Endothelial cell of umbilical vein (primary cell): ENCODE measurements around the gene SHISA2.

Experiments
- CTCF ChIP-seq, 2 donors: IDR thresholded peaks; 1 replicate in 1 of 2; 2 replicates in 1 of 2; pipeline ENCODE4 v1.5.1; 2011; ENCODE audit warnings: low read length in 2 of 2, mild to moderate bottlenecking in 2 of 2, moderate library complexity in 2 of 2, control low read depth in 1 of 2, inconsistent platforms in 1 of 2, low read depth in 1 of 2; ENCODE audit not compliant: insufficient read depth in 1 of 2; ENCODE audit errors: extremely low read depth in 1 of 2
- POLR2A ChIP-seq: IDR thresholded peaks from 2 replicates; pipeline ENCODE4 v1.6.1; 2012; ENCODE audit warnings: low read depth, mild to moderate bottlenecking, control low read depth, low read length
- TF ChIP-seq, protein P1 (sequence below): IDR thresholded peaks from 2 replicates; pipeline ENCODE4 v1.6.1; 2011; ENCODE audit not compliant: insufficient read depth, insufficient read length

DNA sequence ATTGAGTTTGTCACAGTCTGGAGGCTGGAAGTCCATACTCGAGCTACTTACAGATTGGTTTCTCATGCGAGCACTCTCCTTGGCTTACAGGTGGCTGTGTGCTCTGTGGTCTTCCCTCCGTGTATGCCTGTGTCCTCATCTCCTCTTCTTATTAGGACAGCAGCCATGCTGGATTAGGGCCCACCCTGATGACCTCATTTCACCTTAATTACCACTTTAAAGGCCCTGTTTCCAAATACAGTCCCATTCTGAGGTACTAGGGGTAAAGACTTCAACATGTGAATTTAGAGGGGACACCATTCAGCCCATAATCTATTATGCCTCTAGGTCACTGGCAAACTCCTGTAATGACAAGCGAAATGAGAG, 40.6 kb downstream of the SHISA2 start:
- TF ChIP-seq CTCF (IDR thresholded peaks at IDR 0.05; ENCODE audit: extremely low read depth in 1 of 2, insufficient read depth in 1 of 2, low read depth in 1 of 2, low read length in 2 of 2) (no peak), POLR2A (no peak)
- TF ChIP-seq, protein P1, sequence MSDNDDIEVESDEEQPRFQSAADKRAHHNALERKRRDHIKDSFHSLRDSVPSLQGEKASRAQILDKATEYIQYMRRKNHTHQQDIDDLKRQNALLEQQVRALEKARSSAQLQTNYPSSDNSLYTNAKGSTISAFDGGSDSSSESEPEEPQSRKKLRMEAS: no peak
